GM19372 (cell line): ENCODE measurements around the gene TPP1.

Experiments
- ATAC-seq: cut with Tn5 transposase; IDR thresholded peaks from one replicate; pipeline ENCODE4 v1.9.1; 2021; ENCODE audit warnings: mild to moderate bottlenecking, low read depth, moderate library complexity; ENCODE audit not compliant: unreplicated experiment

TPP1 gene

DNA sequence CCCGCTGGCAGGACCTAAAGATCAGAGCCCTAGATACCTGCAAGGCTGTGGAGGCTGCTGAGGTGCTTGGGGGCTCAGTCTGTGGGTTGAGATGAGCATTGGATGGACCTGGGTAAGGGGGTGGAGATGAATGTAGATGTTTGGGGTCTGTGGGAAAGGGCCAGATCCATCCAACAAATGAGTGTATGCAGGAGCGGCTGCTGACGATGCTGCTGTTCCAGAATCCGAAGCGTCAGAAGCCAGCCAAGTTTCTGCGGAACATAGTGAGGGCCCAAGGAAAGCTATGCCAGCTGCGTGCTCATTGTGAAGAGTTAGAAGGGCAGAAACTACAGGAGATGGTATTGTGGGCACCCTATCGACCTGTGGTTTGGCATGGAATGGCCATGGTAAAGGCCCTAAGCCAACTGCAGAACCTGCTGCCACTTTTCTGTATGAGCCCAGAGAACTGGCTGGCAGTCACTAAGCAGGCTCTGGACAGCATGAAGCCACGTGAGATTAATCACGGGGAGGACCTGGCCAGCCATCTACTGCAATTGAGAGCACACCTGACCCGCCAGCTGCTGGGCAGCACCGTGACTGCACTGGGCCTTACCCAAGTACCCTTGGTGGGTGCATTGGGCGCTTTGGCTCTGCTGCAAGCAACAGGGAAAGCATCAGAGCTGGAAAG lies 52.4 kb downstream of the TPP1 start:
- no peak for ATAC-seq

DNA sequence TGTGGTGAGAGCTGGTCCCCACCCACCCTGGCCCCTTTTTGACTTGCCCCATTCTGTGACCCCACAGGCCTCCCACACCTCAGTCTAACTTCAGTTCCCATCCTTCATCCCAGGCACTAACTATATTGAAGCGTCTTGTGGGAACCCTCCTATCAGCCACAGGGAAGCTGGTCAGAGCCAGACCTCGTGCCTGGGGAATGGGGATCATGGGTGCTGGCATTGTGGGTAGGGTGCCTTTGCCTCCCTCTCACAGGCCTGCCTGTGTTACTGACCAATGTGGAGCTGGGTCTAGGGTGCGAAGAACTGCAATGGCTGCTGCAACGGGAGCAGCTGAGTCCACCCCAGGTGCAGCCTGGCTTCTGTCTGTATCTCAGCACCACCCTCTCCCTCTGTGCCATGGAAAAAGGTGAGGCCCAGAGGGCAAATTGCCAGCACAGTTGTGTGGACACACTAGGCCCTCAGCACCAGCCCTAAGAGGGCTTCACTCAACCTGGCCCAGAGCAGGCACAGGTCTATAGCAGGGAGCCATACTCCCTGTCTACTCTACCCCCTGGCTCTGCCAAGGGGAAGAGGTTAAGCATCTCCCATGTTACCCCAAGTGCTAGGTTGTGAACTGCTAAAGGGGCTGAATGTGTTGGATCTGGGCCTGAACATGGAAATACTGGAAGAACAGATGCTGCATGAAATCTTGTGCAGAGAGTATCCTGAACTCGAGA lies 53.1 kb downstream of the TPP1 start:
- no peak for ATAC-seq

DNA sequence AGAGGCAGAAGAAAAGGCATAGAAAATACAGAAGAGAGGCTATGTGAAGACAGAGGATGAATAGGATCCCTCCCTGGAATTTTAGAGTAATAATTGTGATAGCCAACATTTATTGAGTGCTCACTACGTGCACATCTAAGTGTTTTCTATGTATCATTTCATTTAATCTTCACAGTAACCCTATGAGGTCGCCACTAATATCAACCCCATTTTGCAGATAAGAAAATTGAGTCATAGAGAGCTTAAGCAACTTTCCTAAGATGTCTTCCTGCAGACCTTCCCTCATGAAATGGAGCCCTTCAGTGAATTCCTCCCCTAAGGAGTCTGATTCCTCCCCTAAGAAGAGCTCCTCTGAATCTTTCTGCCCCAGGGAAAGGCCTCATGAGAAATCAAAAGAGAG lies 53.9 kb downstream of the TPP1 start:
- ATAC-seq: no peak

DNA sequence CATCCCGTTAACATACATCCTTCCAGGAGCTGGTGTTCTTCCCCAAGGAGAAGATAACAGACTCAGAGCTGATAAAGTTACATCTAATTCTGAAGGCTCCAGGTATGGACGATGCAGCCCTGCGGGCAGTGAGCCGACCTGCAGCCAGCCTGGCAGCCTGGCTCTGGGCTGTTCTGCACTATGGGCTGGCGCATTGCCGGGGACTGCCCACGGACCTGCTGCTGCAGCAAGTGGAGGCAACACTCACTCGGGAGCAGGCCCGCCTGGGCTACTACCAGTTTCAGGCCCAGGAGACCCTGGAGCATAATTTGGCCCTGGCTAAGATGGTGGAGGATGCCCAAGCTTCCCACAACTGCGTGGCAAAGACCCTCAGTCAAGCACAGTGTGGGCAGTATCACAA lies 55.6 kb downstream of the TPP1 start:
- ATAC-seq: no peak

DNA sequence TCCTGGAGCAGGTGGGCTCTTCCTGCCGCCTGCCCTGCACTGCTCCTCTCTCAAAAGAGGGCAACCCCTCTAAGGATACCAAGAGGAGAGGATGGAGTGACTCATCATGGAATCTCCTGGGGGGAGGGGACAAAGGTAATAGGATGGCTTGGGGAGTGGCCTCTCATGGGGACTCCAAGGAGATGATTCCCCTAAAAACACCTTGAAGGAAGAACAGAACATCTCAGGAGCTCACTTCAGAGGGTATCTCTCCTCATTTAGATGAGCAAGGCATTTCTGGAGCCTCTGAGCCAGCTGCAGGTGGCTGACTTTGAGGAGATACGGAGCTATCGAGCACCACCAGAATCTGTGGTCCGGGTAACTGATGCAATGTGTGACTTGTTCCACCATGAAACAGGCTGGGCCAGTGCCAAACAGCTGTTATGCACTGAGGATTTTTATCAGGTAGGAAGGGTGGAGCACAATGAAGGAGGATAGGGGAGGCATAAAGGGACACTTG lies 56.1 kb downstream of the TPP1 start:
- no peak for ATAC-seq
